PC-3 (cell line): ENCODE measurements around the gene TTC34. TPM values are rescaled to one million over a fixed set of nuclear protein-coding genes. Genes with fewer than 3 reads are reported as not detected.

Experiments used
- ATAC-seq: fragments of 200-7000 bp; cut with Tn5 transposase; 2 replicates; pipeline ENCODE4 v1.9.1; 2020; ENCODE audit warnings: mild to moderate bottlenecking, moderate library complexity
- BruUV-seq: library from RNA; stranded (reverse); fragments of 400-500 nt; replicated peaks from 2 replicates; lab custom pipeline; 2021; lab: Mats Ljungman, UMichigan
- CTCF ChIA-PET: fragments of 300-600 bp; sonication (Branson Sonifier 250); formaldehyde crosslinking; loops from one replicate; lab custom pipeline; 2022; ENCODE audit warnings: antibody characterized with exemption; lab: Charles Lee
- POLR2A ChIA-PET: fragments of 300-600 bp; sonication (Branson Sonifier 250); formaldehyde crosslinking; loops from one replicate; lab custom pipeline; 2022; ENCODE audit warnings: antibody characterized with exemption; ENCODE audit not compliant: unreplicated experiment; lab: Charles Lee
- DNase-seq: peaks from one replicate; pipeline ENCODE4 v3.0.0-alpha.2; 2015
- H2AFZ ChIP-seq: fragments of 300-600 bp; sonication (generic); 2 replicates; pipeline ENCODE4 v1.6.0; 2016; ENCODE audit warnings: antibody characterized with exemption, low read length
- H3F3A ChIP-seq: fragments of 300-600 bp; sonication (generic); one replicate; pipeline ENCODE4 v1.6.0; 2017; ENCODE audit warnings: antibody characterized with exemption, low read length, control low read depth, mild to moderate bottlenecking; ENCODE audit not compliant: unreplicated experiment
- H3K27ac ChIP-seq: fragments of 300-600 bp; sonication (generic); 2 replicates; pipeline ENCODE4 v1.5.1; 2016; ENCODE audit warnings: mild to moderate bottlenecking, low read length
- H3K27me3 ChIP-seq: fragments of 300-600 bp; sonication (generic); 2 replicates; pipeline ENCODE4 v1.6.1; 2016; ENCODE audit warnings: low read length, mixed read lengths
- H3K36me3 ChIP-seq: fragments of 300-600 bp; sonication (generic); 2 replicates; pipeline ENCODE4 v1.6.1; 2016; ENCODE audit warnings: low read depth, mixed run types, low read length, mixed read lengths
- H3K4me1 ChIP-seq: fragments of 300-600 bp; sonication (generic); 2 replicates; pipeline ENCODE4 v1.5.1; 2016; ENCODE audit warnings: low read length; ENCODE audit not compliant: insufficient read depth
- H3K4me2 ChIP-seq: fragments of 300-600 bp; sonication (generic); 2 replicates; pipeline ENCODE4 v1.6.0; 2016; ENCODE audit warnings: low read length
- H3K4me3 ChIP-seq: fragments of 300-600 bp; sonication (generic); 2 replicates; pipeline ENCODE4 v1.5.1; 2016; ENCODE audit warnings: mild to moderate bottlenecking, low read length, mixed read lengths
- H3K79me2 ChIP-seq: fragments of 300-600 bp; sonication (generic); 2 replicates; pipeline ENCODE4 v1.6.1; 2017; ENCODE audit warnings: low read length, mixed read lengths
- H3K9ac ChIP-seq: fragments of 300-600 bp; sonication (generic); 2 replicates; pipeline ENCODE4 v1.6.0; 2016; ENCODE audit warnings: mild to moderate bottlenecking, low read length
- H3K9me2 ChIP-seq: fragments of 300-600 bp; sonication (generic); replicated peaks from 2 replicates; pipeline ENCODE4 v1.6.1; 2016; ENCODE audit warnings: mixed run types, low read length, mixed read lengths
- H3K9me3 ChIP-seq: fragments of 300-600 bp; sonication (generic); 2 replicates; pipeline ENCODE4 v1.6.1; 2016; ENCODE audit warnings: low read length, mixed read lengths
- H4K20me1 ChIP-seq: fragments of 300-600 bp; sonication (generic); 2 replicates; pipeline ENCODE4 v1.6.1; 2016; ENCODE audit warnings: low read length, mixed read lengths
- EZH2 ChIP-seq: fragments of 300-600 bp; sonication (generic); IDR thresholded peaks from one replicate; pipeline ENCODE4 v1.6.1; 2017; ENCODE audit warnings: antibody characterized with exemption, mild to moderate bottlenecking, low read length; ENCODE audit not compliant: unreplicated experiment
- EZH2phosphoT487 ChIP-seq: fragments of 300-600 bp; sonication (generic); IDR thresholded peaks from 2 replicates; pipeline ENCODE4 v1.6.1; 2018; ENCODE audit warnings: mild to moderate bottlenecking, antibody characterized with exemption, low read length, borderline replicate concordance
- intact Hi-C: fragments of 100-400 bp; cut with micrococcal nuclease; formaldehyde crosslinking; loops from 2 replicates; pipeline ENCODE4 v1.9.0; 2023
- total RNA-seq: library from RNA; depleted of rRNA; stranded (reverse); fragments of >200 nt; gene quantifications from 2 replicates; pipeline ENCODE4 v1.2.3, GENCODE V29; 2014
- TF ChIP-seq, protein P1 (sequence below): fragments of 300-600 bp; sonication (generic); conservative IDR thresholded peaks from 2 replicates; pipeline ENCODE4 v1.5.1; 2017; ENCODE audit warnings: antibody characterized with exemption, low read depth, mild to moderate bottlenecking, low read length

Gene TTC34
- total RNA-seq, 1 experiment from 2014 or later: 0.11 TPM

DNA sequence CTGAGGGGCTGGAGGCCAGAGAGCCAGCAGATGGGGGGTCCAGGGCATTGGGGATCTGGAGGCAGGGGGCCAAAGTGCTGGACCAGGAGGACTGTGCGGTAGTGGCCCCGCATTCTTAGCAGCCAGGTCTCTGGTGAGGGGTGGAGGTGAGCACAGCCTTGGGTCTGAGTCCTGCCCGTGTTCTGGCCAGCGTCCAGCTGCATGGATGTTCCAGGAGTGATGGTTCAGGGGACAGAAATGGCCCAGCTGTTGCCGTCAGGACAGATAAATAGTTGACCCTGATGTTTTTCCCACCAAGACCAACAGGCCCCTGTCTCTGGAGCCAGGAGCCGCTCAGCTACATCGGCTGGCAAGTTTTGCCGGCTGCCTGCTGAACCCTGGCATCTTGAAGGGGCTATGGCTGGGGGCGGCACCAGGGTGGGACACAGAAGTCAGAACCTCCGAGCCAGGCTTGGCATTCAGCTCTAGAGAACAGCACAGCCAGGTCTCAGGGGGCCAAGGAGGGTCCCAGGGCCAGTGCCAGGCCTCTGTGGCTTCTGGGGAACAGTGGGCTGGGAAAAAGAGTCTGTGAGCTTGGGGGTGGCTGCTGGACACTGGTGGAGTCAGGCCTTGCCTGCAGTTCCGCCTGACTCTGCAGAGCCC, 19.4 kb upstream of the TTC34 start:
- TF ChIP-seq EZH2: no peak
- TF ChIP-seq, protein P1, sequence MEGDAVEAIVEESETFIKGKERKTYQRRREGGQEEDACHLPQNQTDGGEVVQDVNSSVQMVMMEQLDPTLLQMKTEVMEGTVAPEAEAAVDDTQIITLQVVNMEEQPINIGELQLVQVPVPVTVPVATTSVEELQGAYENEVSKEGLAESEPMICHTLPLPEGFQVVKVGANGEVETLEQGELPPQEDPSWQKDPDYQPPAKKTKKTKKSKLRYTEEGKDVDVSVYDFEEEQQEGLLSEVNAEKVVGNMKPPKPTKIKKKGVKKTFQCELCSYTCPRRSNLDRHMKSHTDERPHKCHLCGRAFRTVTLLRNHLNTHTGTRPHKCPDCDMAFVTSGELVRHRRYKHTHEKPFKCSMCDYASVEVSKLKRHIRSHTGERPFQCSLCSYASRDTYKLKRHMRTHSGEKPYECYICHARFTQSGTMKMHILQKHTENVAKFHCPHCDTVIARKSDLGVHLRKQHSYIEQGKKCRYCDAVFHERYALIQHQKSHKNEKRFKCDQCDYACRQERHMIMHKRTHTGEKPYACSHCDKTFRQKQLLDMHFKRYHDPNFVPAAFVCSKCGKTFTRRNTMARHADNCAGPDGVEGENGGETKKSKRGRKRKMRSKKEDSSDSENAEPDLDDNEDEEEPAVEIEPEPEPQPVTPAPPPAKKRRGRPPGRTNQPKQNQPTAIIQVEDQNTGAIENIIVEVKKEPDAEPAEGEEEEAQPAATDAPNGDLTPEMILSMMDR: no peak
- TF ChIP-seq EZH2phosphoT487: no peak
- BruUV-seq: no TSS peak

DNA sequence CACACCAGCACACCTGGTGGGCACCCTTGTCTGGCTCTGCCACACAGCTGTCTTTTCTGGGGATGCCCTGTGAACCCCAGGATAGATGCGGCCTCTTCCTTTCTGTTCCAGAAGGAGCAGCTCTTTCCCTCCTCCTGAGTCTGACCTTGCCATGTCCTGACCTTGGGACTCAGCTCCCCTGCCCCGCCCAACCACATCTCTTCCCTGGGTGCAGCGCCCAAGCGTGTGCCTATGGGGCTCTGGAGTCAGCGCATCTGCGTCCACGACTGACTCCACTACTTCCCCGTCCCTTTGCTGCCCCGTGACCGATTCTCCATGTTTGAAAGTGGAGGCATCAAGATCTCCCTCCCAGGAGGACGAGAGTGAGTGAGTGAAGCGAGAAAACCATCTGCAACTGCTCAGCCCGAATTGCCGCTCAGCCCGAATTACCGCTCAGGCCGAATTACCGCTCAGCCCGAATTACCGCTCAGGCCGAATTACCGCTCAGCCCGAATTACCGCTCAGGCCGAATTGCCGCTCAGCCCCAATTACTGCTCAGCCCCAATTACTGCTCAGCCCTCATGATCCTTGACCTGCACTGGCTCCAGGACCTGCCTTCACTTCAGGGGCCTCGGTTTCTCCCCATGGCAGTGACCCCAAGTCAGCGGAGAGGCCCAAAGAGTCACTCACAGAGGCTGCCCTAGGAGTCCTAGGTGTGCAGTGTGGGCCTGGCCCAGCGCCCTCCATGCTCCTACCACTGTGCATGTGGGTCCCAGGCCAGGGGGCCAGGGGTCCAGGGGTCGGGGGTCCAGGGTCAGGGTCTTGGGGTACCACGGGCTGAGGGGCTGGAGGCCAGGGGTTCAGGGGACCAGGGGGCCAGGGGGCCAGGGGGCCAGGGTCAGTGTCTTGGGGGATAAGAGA, 18.6 kb upstream of the TTC34 start:
- H3K9me3 ChIP-seq: no peaks in the 10 kb centered on the region
- no peaks in the 10 kb centered on the region for H3K4me1 ChIP-seq
- no peaks in the 10 kb centered on the region for H3F3A ChIP-seq
- no peak overlapping the region for H3K4me2 ChIP-seq
- peaks cover 74% of the 10 kb centered on the region for H3K27me3 ChIP-seq
- BruUV-seq: no TSS peak
- CTCF ChIA-PET: no interaction called here
- POLR2A ChIA-PET: no interaction called here
- no peak overlapping the region for H3K27ac ChIP-seq
- ATAC-seq (no peak), DNase-seq (no peak)
- no peaks in the 10 kb centered on the region for H3K36me3 ChIP-seq
- intact Hi-C loops: no loop called here
- H3K4me3 ChIP-seq: no peak overlapping the region
- no peaks in the 10 kb centered on the region for H4K20me1 ChIP-seq
- H3K9me2 ChIP-seq: no peaks in the 10 kb centered on the region
- H2AFZ ChIP-seq: no peak overlapping the region
- TF ChIP-seq, protein P1: no peak
- TF ChIP-seq EZH2: no peak
- no peak for TF ChIP-seq EZH2phosphoT487
- H3K9ac ChIP-seq: no peak overlapping the region
- H3K79me2 ChIP-seq: no peaks in the 10 kb centered on the region

More for the DNA sequence above, 19.4 kb upstream of the TTC34 start:
- no peaks in the 10 kb centered on the region for H3K36me3 ChIP-seq
- H3K4me2 ChIP-seq: no peak overlapping the region
- H3K27me3 ChIP-seq: peaks cover 71% of the 10 kb centered on the region
- H3K9ac ChIP-seq: no peak overlapping the region
- ATAC-seq: no peak
- no peaks in the 10 kb centered on the region for H3K9me3 ChIP-seq
- POLR2A ChIA-PET: no interaction called here
- no peak overlapping the region for H3K4me3 ChIP-seq
- H3K79me2 ChIP-seq: no peaks in the 10 kb centered on the region
- no peaks in the 10 kb centered on the region for H3K9me2 ChIP-seq
- H3F3A ChIP-seq: no peaks in the 10 kb centered on the region
- CTCF ChIA-PET: interaction anchor here (0.7 kb wide), 1 partner anchor 406 kb away, joined by 3 read pairs; no protein-coding TSS in a partner anchor
- no peak overlapping the region for H2AFZ ChIP-seq
- no peak for DNase-seq
- H3K4me1 ChIP-seq: no peaks in the 10 kb centered on the region
- H3K27ac ChIP-seq: no peak overlapping the region
- no peaks in the 10 kb centered on the region for H4K20me1 ChIP-seq
- intact Hi-C loops: no loop called here

DNA sequence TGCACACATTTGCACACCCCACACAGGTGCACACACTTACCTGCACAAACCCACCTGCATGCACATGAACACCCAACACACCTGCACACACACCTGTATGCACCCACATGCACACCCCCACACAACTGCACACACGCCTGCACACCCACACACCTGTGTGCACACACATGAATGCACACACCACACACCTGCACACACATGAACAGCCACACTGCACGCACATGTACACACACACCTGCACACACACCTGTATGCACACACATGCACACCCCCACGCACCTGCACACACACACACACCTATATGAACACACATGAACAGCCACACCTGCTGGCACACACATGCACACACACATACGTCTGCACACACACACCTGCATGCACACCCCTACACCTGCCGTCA, 17.9 kb upstream of the TTC34 start:
- H3K9me3 ChIP-seq: no peaks in the 10 kb centered on the region

More for the DNA sequence above, 17.9 kb upstream of the TTC34 start:
- no peaks in the 10 kb centered on the region for H3K79me2 ChIP-seq
- ChIA-PET POLR2A (no interaction called here), CTCF (no interaction called here)
- no peak for DNase-seq
- H3K27me3 ChIP-seq: peaks cover 75% of the 10 kb centered on the region
- ATAC-seq: no peak
- H3F3A ChIP-seq: no peaks in the 10 kb centered on the region
- H3K4me2 ChIP-seq: no peak overlapping the region
- H3K4me3 ChIP-seq: no peak overlapping the region
- H3K4me1 ChIP-seq: no peaks in the 10 kb centered on the region
- no peak overlapping the region for H2AFZ ChIP-seq
- intact Hi-C loops: no loop called here
- no TSS peak for BruUV-seq
- H3K9ac ChIP-seq: no peak overlapping the region
- TF ChIP-seq, protein P1: no peak
- TF ChIP-seq EZH2phosphoT487 (no peak), EZH2 (no peak)
- no peak overlapping the region for H3K27ac ChIP-seq
- no peaks in the 10 kb centered on the region for H4K20me1 ChIP-seq
- no peaks in the 10 kb centered on the region for H3K9me2 ChIP-seq
- no peaks in the 10 kb centered on the region for H3K36me3 ChIP-seq
